ENCODE data around the gene TTC7B. TPM values are rescaled to one million over a fixed set of nuclear protein-coding genes. Genes with fewer than 3 reads are reported as not detected.

TTC7B gene
- total RNA-seq, 4 donors from 2014 or later: 0.18 to 53.6 (median 11.2) TPM

- DNase-seq: no peak
- Histone ChIP-seq H3K4me3 (no peak overlapping the region), H3K27ac (no peak overlapping the region), H3K9me3 (no peaks in the 10 kb centered on the region), H3K36me3 (no peaks in the 10 kb centered on the region), H3K4me1 (peaks cover 0 to 4% (median 0%) of the 10 kb centered on the region in 4 donors), H3K27me3 (no peaks in the 10 kb centered on the region)
- TF ChIP-seq CTCF (IDR thresholded peaks at IDR 0.05): no peak
- TF ChIP-seq POLR2A (IDR thresholded peaks at IDR 0.05): no peak
Observed at GRCh38 chr14:90536092-90536491, 280.1 kb downstream of the TTC7B start.

- H3K4me1 ChIP-seq: peaks cover 0 to 4% (median 0%) of the 10 kb centered on the region in 4 donors
- no peak overlapping the region for H3K4me3 ChIP-seq
- no peaks in the 10 kb centered on the region for H3K36me3 ChIP-seq
- no peak for TF ChIP-seq POLR2A (IDR thresholded peaks at IDR 0.05)
- TF ChIP-seq CTCF (IDR thresholded peaks at IDR 0.05): no peak
- H3K9me3 ChIP-seq: no peaks in the 10 kb centered on the region
- no peaks in the 10 kb centered on the region for H3K27me3 ChIP-seq
- H3K27ac ChIP-seq: no peak overlapping the region
- no peak for DNase-seq
Observed at GRCh38 chr14:90535556-90536090, 280.6 kb downstream of the TTC7B start.

- Histone ChIP-seq H3K4me1 (peaks cover 0 to 4% (median 0%) of the 10 kb centered on the region in 4 donors), H3K27me3 (no peaks in the 10 kb centered on the region), H3K36me3 (no peaks in the 10 kb centered on the region), H3K9me3 (no peaks in the 10 kb centered on the region), H3K27ac (no peak overlapping the region), H3K4me3 (no peak overlapping the region)
- DNase-seq: no peak
- TF ChIP-seq POLR2A (IDR thresholded peaks at IDR 0.05) (no peak), CTCF (IDR thresholded peaks at IDR 0.05) (no peak)
Observed at GRCh38 chr14:90534838-90535555, 281.2 kb downstream of the TTC7B start.

GRCh38 chr14:90534091-90534837, 282.0 kb downstream of the TTC7B start:
- Histone ChIP-seq H3K27me3 (no peaks in the 10 kb centered on the region), H3K9me3 (no peaks in the 10 kb centered on the region), H3K27ac (no peak overlapping the region), H3K4me3 (no peak overlapping the region), H3K36me3 (no peaks in the 10 kb centered on the region), H3K4me1 (peaks cover 0 to 4% (median 0%) of the 10 kb centered on the region in 4 donors)
- TF ChIP-seq CTCF (IDR thresholded peaks at IDR 0.05): no peak
- no peak for TF ChIP-seq POLR2A (IDR thresholded peaks at IDR 0.05)
- DNase-seq: no peak

- Histone ChIP-seq H3K27me3 (no peaks in the 10 kb centered on the region), H3K27ac (no peak overlapping the region), H3K9me3 (no peaks in the 10 kb centered on the region), H3K4me3 (no peak overlapping the region), H3K4me1 (peaks cover 0 to 4% (median 0%) of the 10 kb centered on the region in 4 donors), H3K36me3 (no peaks in the 10 kb centered on the region)
- TF ChIP-seq POLR2A (IDR thresholded peaks at IDR 0.05) (no peak), CTCF (IDR thresholded peaks at IDR 0.05) (no peak)
- DNase-seq: no peak
Observed at GRCh38 chr14:90533591-90534021, 282.6 kb downstream of the TTC7B start.

All from Peyer's patch (tissue), 4 donors.